Left renal cortex interstitium (tissue), 4 donors: ENCODE data around the gene RBMX2. TPM values are rescaled to one million over a fixed set of nuclear protein-coding genes. Genes with fewer than 3 reads are reported as not detected.
A peak's percentile ranks its signal among the peaks of the same experiment; 100 is the strongest.
"Not testable (repeated sequence)": the region's sequence is repeated elsewhere in the genome, so short reads cannot be mapped to it uniquely, and the experiment has no call there.

Source experiments
- DNase-seq, 4 donors: peaks; one replicate each; pipeline ENCODE4 v3.0.0-alpha.2; 2013; ENCODE audit warnings: low read depth in 4 of 4, low spot score in 2 of 4, missing footprints in 1 of 4
- polyA plus RNA-seq, 4 donors: library from polyadenylated mRNA; unstranded; fragments of 120-200 nt; gene quantifications; one replicate each; pipeline ENCODE4 v1.2.1, GENCODE V29; 2013; ENCODE audit not compliant: insufficient read length in 4 of 4

The RBMX2 gene, protein sequence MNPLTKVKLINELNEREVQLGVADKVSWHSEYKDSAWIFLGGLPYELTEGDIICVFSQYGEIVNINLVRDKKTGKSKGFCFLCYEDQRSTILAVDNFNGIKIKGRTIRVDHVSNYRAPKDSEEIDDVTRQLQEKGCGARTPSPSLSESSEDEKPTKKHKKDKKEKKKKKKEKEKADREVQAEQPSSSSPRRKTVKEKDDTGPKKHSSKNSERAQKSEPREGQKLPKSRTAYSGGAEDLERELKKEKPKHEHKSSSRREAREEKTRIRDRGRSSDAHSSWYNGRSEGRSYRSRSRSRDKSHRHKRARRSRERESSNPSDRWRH
- 10 to 100 TPM; 32.6 to 38.3 (median 34.6) TPM for polyA plus RNA-seq

DNA sequence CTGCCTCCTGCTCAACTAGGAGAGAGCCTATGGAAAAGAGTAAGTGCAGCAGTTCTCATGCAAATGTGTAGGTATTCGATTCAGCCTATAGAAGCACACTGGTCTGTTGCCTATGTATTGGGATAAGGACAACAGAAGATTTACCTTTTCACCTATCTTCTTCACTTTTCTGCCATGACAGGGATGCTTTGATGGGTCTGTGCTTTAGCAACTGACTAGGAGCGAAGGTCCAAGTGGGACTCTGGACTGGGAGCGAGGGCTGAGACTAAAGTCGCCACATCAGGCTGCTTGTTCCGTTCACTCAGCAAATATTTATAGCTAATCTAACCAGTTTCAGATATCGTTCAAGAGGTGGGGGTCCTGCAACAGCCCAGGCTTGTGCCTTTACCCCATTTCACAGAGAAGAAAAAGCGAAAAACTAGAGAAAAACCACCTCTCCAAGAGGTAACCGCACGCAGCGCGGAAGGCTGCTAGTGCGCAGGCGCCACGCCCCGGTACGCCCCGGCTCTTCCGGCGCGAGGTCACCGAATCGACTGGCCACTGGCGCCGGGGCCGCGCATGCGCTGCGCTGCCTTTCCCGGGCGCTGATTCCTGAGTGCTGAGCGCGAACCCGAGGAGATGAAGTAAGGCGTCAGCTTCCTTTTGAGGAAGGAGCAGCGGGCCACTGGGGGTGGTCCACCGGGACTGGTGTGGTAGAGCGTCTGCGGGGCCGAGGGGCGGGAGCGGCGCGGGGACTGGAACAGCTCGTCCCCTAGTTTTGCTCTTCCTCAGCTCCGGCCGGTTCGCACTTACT is at the start of gene RBMX2:
TSS of gene RBMX2 (plus strand) at position 573 of the 793 bp plus-strand sequence. CDS start at position 619, 46 bp downstream.
- peak; percentile 35 to 63 (median 42) for DNase-seq

DNA sequence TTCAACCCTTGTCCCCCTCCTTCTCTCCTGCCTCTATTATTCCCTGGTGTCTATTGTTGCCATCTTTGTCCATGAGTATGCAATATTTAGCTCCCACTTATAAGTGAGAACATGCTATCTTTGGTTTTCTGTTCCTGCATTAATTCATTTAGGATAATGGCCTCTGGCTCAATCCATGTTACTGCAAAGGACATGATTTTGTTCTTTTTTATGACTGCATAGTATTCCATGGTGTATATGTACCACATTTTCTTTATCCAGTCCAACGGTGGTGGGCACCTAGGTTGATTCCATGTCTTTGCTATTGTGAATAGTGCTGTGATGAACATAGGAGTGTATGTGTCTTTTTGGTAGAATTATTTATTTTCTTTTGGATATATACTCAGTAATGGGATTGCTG is 49.7 kb upstream of the RBMX2 start:
- DNase-seq: not testable (repeated sequence)

DNA sequence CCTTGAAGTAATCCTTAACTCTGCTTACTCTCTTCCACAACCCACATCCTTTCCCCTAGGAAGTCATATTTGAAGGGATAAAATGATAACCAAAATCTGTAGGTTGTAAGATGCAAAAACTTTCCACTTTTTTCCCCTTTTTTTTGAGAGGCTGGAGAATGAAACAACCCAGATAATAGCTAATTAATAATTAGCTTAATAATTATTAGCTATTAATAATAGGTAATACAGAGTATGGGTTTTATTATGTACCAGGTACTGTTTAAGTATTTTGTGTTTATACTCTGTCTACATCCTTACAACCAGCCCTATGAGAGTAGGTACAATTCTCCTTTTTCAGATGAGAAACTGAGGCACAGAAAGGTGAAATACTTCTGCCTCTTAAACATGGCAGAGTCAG is 25.7 kb upstream of the RBMX2 start:
- no peak for DNase-seq

DNA sequence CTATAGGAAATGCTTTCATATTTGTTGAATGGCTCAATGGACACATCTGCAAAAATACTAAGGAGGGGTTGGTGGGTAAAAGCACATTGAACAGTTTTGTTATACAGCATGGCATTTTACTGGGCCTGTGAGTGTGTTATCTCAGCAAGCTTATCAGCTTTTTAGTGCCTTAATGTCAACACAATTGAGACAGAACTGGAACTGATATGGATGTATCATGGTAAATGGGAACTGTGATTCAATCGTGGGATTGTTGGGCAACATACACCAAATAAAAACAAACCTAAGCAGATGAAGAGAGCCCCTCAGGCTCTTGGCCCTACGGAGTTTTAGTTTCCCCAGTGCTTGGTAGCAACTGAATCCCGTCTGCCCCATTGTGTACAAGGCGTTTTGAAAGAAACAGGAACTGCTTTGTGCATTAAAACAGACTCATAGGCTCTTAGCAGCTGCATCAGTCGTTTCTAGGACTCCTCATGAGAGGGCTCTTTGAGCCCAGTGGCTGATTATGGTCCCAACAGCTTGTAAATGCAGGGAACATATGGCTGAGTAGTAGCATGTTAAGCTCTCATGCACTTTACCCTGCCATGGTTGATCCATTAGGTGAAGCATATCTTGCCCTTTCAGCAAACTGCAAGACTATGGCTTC is 23.6 kb upstream of the RBMX2 start:
- DNase-seq: no peak

DNA sequence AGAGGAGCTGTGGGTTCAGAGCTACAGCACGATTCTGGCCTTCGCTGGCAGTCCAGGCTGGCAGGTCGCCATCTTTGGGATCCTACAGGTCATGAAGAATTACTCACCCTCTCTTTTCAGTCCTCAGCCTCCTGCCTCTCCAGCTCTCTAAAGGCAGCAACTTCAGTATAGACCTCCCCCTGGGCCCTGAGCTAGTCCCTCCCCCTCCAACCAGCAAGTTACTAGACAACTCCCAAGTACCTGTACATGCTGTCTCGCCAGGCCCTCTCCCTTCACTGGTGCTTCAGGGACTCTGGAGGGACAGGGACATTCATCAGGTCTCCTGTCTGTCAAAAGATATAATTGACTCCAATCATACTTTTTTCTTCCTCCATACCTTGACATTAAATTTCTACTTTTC is 16.3 kb upstream of the RBMX2 start, which contains the start of gene GPR119:
TSS of gene GPR119 (minus strand) at position 155 of the 400 bp plus-strand sequence. CDS start 227 bp downstream, outside the sequence.
- no peak for DNase-seq

DNA sequence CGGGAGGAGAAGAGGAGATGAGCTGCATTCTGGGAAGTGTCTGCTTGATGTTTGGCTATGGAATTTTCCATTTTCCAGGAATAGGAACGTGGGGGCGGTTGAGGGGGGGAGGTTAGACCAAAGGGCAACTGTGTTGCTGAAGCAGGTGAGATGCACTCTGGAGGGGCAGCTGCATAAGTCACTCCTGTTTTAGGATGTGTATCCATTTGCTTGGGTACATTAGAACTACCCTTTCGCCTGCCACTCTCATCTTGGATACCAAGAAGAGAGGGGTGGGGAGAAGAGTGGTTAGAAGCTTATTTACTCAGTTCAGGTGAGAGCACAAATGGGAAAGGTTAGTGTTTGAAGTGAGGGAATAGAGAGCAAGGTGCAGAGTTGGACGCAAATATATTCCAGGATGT is 15.4 kb upstream of the RBMX2 start:
- no peak for DNase-seq

DNA sequence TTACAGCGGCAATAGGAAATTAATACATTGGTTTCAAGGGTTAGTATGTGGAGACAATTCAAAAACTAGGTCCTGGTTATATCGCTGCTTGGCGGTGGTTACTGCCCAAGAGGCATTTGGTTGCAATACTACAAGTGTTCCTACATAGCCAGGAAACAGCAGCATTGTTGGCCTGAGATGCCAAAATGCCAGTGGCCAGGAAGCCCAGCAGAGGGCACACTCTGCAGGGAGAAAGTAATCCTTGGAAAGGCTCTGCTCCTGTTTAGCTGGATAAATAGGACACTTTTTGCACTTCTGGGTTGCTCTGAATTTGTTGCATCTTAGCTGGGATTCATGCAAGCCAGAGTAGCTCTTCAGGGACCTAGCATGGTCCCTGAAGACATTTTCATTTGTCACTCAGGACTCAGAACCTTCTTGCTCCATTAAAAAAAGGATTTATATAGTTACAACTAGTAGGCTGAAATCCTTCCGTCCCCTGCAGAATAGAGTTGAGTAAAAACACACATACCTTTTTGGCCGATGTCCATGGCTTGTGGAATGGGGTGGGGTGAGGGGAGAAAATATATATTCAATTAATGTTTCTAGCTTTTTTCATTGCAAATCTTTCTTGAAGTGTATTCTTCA is 8.2 kb upstream of the RBMX2 start:
- DNase-seq: peak in 1 of 4 donors; percentile 21

DNA sequence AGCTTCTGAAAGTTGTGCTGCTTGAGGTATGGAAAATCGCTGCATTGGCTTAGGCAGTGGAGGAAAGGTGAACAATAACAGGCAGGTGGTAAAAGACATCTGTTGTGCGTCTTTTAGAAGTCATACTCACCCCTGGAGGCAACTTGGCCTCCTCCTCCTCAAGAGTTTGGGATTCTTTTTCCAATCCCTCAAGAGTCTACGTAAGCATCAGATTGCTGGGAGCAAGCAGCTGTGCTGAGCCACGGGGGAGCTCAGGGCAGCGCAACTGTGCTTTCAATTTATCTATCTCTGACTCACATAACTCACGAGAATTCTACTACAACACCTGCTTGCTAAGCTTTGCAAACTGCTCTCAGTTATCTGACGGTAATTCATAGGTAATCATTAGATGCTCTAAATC is 6.4 kb upstream of the RBMX2 start:
- DNase-seq: no peak

DNA sequence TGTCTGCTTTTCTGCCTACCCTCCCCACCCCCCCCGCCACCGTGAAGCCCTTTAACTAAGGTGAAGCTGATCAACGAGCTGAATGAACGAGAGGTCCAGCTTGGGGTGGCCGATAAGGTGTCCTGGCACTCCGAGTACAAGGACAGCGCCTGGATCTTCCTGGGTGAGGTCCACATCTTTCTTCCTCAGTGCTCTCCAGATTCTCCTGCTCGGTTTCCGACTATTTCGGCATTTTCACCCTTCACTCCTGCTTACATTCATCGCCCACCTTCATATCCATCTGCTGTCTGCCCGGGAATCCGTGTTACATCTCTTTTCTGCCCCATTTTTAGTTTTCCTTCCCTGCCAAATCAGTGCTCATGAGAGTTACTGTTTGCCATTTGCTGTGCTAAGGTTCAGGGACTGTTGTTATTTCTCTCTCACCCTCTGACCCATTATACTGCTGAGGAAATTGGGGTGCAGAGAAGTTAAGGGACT is 459 bp downstream of the RBMX2 start:
- DNase-seq: peak in 1 of 4 donors; percentile 5

DNA sequence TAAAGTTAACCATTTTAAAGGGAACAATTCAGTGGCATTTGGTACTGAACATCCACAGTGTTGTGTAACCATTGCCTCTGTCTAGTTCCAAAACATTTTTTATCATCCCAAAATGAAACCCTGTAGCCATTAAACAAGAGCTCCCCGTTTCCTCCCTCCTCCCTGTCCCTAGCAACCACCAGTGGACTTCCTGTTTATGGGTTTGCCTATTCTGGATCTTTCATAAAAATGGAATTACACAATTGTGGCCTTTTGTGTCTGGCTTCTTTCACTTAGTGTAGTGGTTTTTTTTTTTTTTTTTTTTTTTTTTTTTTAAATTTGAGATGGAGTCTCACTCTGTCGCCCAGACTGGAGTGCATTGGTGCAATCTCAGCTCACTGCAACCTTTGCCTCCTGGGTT is 11.6 kb downstream of the RBMX2 start:
- DNase-seq: no peak

DNA sequence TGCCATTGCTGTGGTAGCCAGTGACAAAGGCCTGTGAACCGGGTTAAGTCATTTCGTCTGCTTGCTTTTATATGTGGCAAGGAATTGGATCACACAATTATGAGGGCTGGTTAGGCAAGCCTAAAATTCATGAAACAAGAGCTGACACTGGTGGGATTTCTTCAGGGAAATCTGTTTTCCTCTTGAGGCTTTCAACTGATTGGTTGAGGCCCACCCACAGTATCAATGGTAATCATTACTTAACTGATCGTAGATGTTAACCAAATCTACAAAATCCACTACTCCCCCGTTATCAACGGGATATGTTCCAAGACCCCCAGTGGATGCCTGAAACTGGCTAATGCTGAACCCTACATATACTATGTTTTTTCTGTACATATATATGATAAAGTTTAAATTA is 13.0 kb downstream of the RBMX2 start:
- no peak for DNase-seq

DNA sequence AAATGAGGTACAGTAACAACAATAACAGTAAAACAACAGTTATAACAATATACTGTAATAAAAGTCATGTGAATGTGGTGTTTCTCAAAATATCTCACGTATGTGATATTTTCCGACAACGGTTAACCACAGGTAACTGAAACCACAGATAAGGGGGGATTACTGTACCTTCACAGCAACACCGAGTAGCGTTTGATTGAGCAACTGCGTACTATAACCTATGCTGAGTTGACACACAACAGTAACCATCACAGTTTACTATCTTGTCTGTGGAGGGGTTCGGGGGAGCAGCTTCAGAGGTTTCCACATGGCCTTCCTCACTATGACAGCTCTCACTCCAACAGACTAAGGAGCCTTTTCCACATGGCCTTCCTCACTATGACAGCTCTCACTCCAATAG is 13.4 kb downstream of the RBMX2 start:
- DNase-seq: no peak

DNA sequence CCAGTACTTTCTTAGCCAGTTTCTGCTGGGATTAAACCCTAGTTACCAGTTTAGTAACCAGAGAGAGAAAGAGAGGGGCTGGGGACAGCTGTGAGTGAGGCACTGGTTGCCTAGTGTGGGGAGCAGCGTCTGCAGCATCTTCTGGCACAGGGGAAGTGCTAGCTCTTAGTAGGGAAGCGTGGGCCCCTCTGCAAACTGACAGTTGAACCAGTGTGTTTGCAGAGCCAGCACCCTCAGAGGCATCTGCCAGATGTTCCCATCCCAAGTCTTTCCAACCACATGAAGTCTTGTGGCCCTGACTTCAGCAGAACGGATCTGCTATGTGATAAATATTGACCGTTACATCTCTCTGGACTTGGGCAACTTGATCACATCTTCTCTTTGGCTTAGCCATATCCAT is 15.0 kb downstream of the RBMX2 start:
- no peak for DNase-seq

DNA sequence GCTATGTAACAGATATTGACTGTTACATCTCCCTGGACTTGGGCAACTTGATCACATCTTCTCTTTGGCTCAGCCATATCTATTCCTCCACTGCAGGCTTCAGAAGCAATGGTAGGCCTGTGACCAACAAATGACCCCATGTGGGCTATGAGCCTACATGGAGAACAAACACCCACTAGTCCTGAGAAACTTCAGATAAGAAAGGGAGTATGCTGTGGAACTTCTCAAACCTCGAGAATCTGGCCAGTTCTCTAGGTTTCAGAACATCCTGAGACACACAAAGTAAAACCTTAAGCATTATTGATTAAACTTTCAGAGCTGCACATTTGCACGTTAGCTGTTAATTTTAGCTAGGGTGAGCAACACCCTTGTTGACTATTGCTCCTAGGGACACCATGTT is 16.3 kb downstream of the RBMX2 start:
- no peak for DNase-seq

DNA sequence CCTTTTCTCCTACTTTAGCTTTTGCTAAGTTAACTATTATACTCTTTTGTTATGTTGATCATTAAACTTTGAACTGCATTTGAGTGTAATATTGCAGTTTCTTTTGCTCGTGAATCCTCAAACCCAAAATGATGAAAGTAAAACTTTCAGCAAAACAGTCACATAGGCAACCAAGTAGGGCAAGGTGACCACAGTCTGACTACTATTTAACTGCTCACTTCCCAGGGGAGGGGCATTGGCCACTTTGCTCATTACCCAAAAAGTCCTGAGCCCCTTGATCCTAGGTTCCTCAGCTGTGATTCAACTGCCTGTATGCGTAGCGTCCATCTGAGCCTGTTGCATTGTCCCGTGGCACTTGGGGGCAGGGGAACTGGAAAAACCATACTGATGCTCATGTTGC is 17.0 kb downstream of the RBMX2 start:
- no peak for DNase-seq

DNA sequence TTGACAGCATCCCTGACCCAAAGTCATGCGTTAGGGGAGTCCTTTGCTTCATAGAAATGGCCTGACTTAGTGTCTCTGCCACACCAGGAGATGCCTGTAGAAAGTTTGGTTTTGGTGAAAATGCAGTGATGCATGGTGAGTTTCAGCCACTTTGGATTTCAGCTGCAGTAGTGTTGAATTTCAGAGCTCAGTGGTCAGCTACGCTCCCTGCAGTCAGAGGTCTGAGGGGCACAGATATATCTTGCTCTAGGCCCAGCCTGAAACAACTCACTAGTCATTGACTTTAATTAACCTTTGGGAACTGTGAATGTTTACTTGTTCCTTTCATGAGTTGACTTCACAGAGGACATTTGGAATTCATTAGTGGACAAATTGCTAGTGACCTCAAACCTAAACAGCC is 17.5 kb downstream of the RBMX2 start:
- DNase-seq: peak in 1 of 4 donors; percentile 6

DNA sequence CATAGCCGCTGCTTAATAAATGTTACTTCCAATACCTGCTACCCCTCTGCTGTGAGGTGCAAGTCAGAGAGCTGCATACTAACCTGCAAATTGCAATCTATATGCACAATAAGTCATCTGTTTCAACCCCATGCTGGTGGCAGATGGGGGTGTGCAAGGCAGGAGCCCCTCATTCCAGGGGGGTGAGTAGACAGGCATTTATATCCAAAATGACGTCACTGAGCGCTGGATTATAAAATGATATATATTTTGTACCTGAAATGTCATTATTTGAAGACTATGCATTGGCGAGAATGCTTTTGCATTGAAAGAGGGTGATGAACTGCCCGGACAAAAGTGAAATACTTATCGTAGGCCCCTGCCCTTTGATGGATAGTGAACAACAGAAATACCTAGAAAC is 24.7 kb downstream of the RBMX2 start:
- no peak for DNase-seq

DNA sequence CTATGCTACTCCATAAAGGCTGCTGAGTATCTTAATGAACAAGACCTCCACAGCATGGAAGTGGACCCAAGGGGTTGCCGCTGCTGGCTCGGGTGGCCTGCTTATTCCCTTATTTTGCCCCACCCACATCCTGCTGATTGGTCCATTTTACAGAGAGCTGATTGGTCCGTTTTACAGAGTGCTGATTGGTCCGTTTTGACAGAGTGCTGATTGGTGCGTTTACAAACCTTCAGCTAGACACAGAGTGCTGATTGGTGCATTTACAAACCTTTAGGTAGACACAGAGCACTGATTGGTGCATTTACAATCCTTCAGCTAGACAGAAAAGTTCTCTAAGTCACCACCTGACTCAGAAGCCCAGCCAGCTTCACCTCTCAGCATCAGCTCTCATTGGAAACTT is 27.4 kb downstream of the RBMX2 start:
- not testable (repeated sequence) for DNase-seq

DNA sequence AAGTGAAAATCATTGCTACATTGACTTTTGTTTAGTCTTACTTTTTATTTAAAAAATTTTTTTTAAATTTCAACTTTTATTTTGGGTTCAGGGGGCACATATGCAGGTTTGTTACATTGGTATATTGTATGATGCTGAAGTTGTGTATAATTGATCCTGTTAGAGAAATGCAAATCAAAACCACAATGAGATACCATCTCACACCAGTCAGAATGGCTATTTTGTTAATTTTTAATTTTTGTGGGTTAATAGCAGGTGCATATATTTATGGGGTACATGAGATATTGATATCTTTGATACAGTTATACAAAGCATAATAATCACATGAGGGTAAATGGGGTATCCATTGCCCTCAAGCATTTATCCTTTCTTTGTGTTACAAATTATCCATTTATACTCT is 34.1 kb downstream of the RBMX2 start:
- no peak for DNase-seq

DNA sequence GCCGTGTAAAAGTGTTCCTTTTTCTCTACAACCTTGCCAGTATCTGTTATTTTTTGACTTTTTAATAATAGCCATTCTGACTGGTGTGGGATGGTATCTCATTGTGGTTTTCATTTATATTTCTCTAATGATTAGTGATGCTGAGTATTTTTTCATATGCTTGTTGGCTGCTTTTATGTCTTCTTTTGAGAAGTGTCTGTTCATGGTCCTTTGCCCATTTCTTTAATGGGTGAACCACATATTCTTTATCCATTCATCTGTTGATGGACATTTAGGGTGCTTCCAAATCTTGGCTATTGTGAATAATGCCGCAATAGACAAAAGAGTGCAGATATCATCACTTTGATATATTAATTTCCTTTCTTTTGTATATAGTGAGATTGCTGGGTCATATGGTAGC is 36.2 kb downstream of the RBMX2 start:
- not testable (repeated sequence) for DNase-seq

DNA sequence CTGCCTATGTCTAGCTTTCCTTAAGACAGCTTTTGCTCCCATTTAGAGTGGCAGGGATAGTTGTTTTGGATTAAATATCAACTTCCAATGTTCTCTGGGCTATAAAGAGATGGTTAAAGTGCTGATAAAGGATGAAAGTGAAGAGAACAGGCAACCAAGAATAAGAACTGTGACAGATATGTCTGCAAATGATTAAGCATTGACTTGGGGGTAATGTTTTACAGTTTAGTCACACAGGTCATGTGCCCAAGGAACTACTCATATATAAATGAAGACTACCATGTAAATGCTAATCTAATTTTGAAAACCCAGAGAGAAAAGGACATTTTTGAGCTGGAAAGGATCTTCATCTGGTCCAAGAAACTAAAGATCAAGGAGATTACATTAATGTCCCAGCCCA is 42.1 kb downstream of the RBMX2 start:
- no peak for DNase-seq
